PFSK-1 (cell line): Measurements from ENCODE around the gene UACA.

Experiments
- POLR2AphosphoS5 ChIP-seq: IDR thresholded peaks from 2 replicates; pipeline ENCODE4 v1.6.1; 2012; ENCODE audit warnings: low read depth, mild to moderate bottlenecking, control low read depth, low read length, moderate library complexity
- SIN3A ChIP-seq: IDR thresholded peaks from 2 replicates; pipeline ENCODE4 v1.6.1; 2012; ENCODE audit warnings: mild to moderate bottlenecking, low read length, moderate library complexity, borderline replicate concordance; ENCODE audit not compliant: insufficient read depth
- TAF1 ChIP-seq: IDR thresholded peaks from 2 replicates; pipeline ENCODE4 v1.6.1; 2012; ENCODE audit warnings: low read length, control low read depth, borderline replicate concordance; ENCODE audit not compliant: insufficient read depth

- TF ChIP-seq TAF1 (no peak), SIN3A (no peak), POLR2AphosphoS5 (no peak)
Measured at GRCh38 chr15:70715840-70716485, 47.4 kb downstream of the UACA start.
